Measurements from ENCODE around the gene SERPINE2. TPM values are rescaled to one million over a fixed set of nuclear protein-coding genes. Genes with fewer than 3 reads are reported as not detected.
A peak's percentile ranks its signal among the peaks of the same experiment; 100 is the strongest.

The SERPINE2 gene
- total RNA-seq, 1 donor from 2014 or later = 24.6 TPM

GRCh38 chr2:223947711-223948205, 91.3 kb downstream of the SERPINE2 start:
- no peak overlapping the region for H3K27ac Mint-ChIP-seq (ENCODE audit: unreplicated experiment)

GRCh38 chr2:223945755-223946154, 93.3 kb downstream of the SERPINE2 start:
- Mint-ChIP-seq H3K9me3 (ENCODE audit: unreplicated experiment) (peaks cover 9% of the 10 kb centered on the region), H3K27ac (ENCODE audit: unreplicated experiment) (no peak overlapping the region), H3K36me3 (ENCODE audit: unreplicated experiment) (no peaks in the 10 kb centered on the region), H3K27me3 (ENCODE audit: unreplicated experiment) (peaks cover 5% of the 10 kb centered on the region), H3K4me3 (ENCODE audit: unreplicated experiment) (peak overlapping the region; percentile 54), H3K4me1 (ENCODE audit: low read depth, unreplicated experiment) (peaks cover 15% of the 10 kb centered on the region)
- TF ChIP-seq CTCF (IDR thresholded peaks at IDR 0.05; ENCODE audit: partially characterized antibody, unreplicated experiment) = no peak
- no peak for DNase-seq

More at GRCh38 chr2:223947711-223948205, 91.3 kb downstream of the SERPINE2 start:
- no peak for TF ChIP-seq CTCF (IDR thresholded peaks at IDR 0.05; ENCODE audit: partially characterized antibody, unreplicated experiment)
- peaks cover 7% of the 10 kb centered on the region for H3K9me3 Mint-ChIP-seq (ENCODE audit: unreplicated experiment)
- no peak for DNase-seq
- peaks cover 16% of the 10 kb centered on the region for H3K4me1 Mint-ChIP-seq (ENCODE audit: low read depth, unreplicated experiment)
- H3K4me3 Mint-ChIP-seq (ENCODE audit: unreplicated experiment) = peak overlapping the region; percentile 30
- H3K36me3 Mint-ChIP-seq (ENCODE audit: unreplicated experiment) = no peaks in the 10 kb centered on the region
- H3K27me3 Mint-ChIP-seq (ENCODE audit: unreplicated experiment) = peaks cover 5% of the 10 kb centered on the region

GRCh38 chr2:223944703-223945531, 94.2 kb downstream of the SERPINE2 start, which contains the start of gene WDFY1:
Gene WDFY1 (minus strand): TSS chr2:223945335. CDS start chr2:223945284, 51 bp downstream.
- TF ChIP-seq CTCF (IDR thresholded peaks at IDR 0.05; ENCODE audit: partially characterized antibody, unreplicated experiment) = no peak
- peaks cover 15% of the 10 kb centered on the region for H3K4me1 Mint-ChIP-seq (ENCODE audit: low read depth, unreplicated experiment)
- peaks cover 9% of the 10 kb centered on the region for H3K9me3 Mint-ChIP-seq (ENCODE audit: unreplicated experiment)
- H3K4me3 Mint-ChIP-seq (ENCODE audit: unreplicated experiment) = peak within 1 kb of the TSS; percentile 95
- peak within 1 kb of the TSS; percentile 79 for H3K27ac Mint-ChIP-seq (ENCODE audit: unreplicated experiment)
- peaks cover 5% of the 10 kb centered on the region for H3K27me3 Mint-ChIP-seq (ENCODE audit: unreplicated experiment)
- H3K36me3 Mint-ChIP-seq (ENCODE audit: unreplicated experiment) = no peaks in the 10 kb centered on the region
- DNase-seq = peak; percentile 94

- no peak for TF ChIP-seq CTCF (IDR thresholded peaks at IDR 0.05; ENCODE audit: partially characterized antibody, unreplicated experiment)
These were observed 94.9 kb downstream of the SERPINE2 start for GRCh38 chr2:223944166-223944702.

More at GRCh38 chr2:223944166-223944702, 94.9 kb downstream of the SERPINE2 start:
- Mint-ChIP-seq H3K27me3 (ENCODE audit: unreplicated experiment) (peaks cover 5% of the 10 kb centered on the region), H3K9me3 (ENCODE audit: unreplicated experiment) (peaks cover 9% of the 10 kb centered on the region), H3K4me3 (ENCODE audit: unreplicated experiment) (peak overlapping the region; percentile 95), H3K27ac (ENCODE audit: unreplicated experiment) (peak overlapping the region; percentile 79), H3K36me3 (ENCODE audit: unreplicated experiment) (no peaks in the 10 kb centered on the region), H3K4me1 (ENCODE audit: low read depth, unreplicated experiment) (peaks cover 15% of the 10 kb centered on the region)
- peak; percentile 56 for DNase-seq
